GM19099 (cell line): ENCODE results near the gene TMEM135.

Experiments
- POLR2A ChIP-seq: IDR thresholded peaks from 3 replicates; pipeline ENCODE4 v1.6.1; 2011; ENCODE audit warnings: low read depth; ENCODE audit not compliant: insufficient read length; ENCODE audit errors: extremely low read depth

The TMEM135 gene

GRCh38 chr11:87156970-87157369 is 119.2 kb downstream of the TMEM135 start:
- TF ChIP-seq POLR2A = no peak

DNA sequence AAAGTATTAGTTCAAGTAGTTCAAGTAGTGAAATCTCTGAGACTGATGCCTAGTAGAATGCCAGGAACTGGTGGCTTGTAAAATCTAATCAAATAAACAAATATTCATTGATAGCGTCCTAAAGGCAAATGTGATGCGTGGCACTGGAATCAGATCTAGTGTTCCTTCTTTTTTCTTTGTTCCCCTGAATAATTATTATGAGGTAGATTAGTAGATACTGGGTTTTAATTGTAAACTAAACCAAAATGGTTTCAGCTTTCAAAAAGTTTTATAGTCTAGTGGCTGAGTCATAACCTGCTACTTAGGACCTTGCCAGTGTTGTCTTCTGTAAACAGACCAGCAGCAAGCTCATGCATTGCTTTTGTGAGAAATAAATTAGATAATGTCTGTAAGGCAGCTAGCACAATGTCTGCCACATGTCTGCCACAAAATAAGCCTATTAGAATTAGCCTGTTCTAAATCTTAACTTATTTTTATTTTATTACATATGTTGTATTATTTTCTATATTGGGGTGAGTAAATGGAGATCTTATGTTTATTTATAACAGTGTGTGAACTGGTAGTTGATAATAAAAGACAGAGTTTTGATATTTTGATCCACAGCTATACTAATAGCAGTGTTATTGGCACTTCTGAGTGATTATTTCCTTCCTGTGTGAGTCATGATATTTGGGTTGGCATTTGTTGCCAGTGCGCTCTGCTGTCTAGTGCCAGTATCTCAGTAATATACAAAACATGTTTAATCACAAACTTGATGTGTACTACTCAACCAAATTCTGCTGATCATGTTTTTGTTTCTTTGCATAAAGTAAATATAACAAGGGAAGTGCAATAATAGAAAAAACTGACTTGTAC is 135.7 kb downstream of the TMEM135 start:
- TF ChIP-seq POLR2A = no peak

DNA sequence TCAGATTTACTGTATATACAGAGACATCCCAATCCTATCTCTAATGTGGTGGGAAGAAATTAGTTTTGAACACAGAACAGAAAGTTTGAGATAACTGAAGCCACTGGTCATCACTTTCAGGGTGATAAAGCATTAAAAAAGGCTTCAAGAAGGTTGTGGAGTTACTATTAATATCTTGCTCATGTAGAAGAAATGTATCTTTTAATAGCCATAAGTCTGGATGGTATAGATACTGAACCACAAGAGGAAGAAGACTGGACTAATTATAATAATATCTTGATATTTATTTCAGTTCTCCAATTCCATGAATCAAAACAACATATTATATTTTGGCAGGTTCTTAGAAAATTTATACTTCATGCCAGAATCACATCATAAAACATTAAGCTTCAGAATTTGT is 137.1 kb downstream of the TMEM135 start:
- TF ChIP-seq POLR2A = no peak

DNA sequence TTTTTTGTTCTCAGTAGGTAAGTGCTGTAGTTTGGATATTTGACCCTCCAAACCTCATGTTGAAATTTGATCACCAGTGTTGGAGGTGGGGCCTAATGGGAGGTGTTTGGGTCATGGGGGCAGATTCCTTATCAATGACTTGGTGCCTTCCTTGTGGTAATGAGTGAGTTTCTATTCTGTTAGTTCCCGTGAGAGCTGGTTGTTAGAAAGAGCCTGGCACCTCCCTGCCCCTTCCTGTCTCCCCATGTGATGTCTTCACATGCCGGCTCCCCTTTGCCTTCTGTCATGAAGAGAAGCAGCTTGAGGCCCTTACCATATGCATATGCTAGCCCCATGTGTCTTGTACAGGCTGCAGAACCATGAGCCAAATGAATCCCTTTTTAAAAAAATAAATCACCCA is 138.3 kb downstream of the TMEM135 start:
- no peak for TF ChIP-seq POLR2A

DNA sequence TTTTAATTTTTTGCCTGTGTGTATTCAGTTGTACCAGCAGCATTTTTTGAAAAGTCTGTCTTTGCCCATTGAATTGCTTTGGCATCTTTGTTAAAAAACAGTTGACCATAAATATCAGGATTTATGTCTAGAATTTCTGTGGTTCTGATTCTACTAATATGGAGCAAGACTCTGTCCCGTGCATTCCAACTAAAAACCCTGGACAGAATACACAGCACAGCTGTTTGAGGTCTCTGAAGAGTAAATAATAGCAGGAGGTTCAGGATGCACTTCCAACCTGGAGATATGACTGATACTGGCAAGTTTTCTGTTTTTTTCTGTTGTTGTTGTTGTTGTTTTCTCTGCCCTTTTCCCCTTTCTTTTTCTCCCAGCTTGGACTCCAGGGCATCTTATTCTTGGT is 141.9 kb downstream of the TMEM135 start:
- no peak for TF ChIP-seq POLR2A

DNA sequence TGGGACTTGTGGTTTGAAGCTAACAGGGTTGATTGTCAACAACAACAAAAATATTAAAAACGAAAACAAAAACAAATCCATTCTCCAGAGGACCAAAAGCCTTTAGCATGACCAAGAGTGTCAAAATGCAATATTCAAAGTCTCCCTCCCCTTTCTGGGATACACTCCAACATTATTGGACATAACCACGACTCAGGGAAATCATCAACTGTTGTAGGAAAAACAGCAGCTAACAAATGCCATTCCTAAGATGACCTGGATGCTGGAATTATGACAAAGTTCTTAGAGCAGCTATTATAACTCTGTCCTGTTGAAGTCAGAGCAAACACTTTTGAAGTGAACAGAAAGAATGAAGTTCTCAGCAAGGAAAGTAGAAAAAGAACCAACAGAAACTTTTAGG is 143.0 kb downstream of the TMEM135 start:
- no peak for TF ChIP-seq POLR2A

GRCh38 chr11:87181143-87181542 is 143.4 kb downstream of the TMEM135 start:
- TF ChIP-seq POLR2A = no peak

DNA sequence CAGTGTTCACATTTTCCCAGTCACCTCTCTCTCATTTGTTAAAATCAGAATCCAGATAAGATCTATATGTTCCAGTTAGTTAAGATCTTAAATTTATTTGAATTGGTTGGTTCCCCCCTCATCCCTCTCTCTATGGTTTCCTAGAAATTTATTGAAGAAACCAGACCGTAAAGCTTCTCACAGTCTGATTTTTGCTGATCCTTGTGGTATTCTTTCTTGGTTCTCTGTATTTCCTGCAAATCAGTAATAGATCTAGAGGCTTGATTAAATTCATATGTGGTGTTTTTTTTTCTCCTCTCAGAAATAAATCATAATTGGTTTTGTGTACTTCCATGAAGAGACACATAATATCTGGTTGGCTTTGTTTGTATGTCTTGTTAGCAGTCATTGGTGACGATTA is 147.5 kb downstream of the TMEM135 start:
- no peak for TF ChIP-seq POLR2A

- TF ChIP-seq POLR2A = no peak
Measured at GRCh38 chr11:87187076-87187475, 149.3 kb downstream of the TMEM135 start.

- TF ChIP-seq POLR2A = no peak
Measured at GRCh38 chr11:87187930-87188329, 150.2 kb downstream of the TMEM135 start.

GRCh38 chr11:87190071-87190470 is 152.3 kb downstream of the TMEM135 start:
- no peak for TF ChIP-seq POLR2A

GRCh38 chr11:87193756-87194470 is 156.2 kb downstream of the TMEM135 start:
- TF ChIP-seq POLR2A = no peak

DNA sequence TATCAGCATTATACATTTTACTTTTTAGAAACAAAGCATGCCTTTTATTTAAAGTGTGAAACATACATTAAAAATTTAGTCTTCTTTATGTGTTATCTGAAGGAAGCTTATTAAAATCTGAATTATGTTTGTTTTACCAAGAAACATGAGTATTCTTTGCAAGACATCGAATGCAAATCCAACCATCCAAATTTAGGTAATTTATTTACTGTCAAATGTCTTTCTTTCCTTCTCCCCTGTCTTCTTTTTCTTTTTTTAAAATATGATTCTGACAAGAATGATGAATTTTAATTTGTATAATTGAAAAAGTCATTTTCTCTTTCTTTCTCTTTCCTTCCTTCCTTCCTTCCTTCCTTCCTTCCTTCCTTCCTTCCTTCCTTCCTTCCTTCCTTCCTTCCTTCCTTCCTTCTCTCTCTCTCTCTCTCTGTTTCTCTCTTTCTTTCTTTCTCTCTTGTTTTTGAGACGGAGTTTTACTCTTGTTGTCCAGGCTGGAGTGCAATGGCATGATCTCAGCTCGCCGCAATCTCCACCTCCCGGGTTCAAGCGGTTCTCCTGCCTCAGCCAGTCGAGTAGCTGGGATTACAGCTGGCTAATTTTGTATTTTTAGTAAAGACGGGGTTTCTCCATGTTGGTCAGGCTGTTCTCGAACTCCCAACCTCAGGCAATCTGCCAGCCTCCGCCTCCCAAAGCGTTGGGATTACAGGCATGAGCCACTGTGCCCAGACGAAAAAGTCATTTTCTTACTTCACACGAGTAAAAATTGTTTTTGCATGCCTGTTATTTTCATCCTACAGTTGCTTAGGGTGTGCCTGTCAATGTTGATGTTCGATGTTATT is 157.5 kb downstream of the TMEM135 start:
- TF ChIP-seq POLR2A = no peak

DNA sequence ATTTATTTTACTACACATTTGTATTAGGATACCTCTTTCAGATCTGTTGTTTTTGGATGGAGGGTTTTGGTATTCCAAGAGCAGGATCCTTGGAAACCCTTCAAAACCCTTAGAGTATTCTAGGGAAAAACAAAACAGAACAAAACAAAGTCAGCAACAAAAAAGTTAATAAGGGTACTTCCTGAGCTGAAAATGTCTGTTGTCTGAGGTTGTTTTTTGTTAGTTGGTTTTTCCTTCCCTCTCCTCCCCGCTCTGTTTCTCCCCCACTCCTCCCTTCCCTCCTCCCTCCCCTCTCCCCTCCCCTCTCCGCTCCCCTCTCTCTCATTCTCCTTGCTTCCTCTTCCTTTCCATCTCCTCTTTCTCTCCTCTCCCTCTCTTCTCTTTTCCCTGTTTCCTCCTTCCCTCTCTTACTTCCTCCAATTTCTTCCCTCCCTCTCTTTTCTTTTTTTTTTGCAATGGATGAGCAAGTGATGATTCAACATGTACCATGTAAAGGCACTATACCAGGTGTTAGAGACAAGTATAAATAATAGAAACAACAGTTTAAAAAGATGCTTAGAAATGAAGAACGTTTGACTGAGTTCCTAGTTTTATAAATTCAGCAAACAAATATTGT is 160.6 kb downstream of the TMEM135 start:
- no peak for TF ChIP-seq POLR2A

- TF ChIP-seq POLR2A = no peak
Measured at GRCh38 chr11:87201376-87201775, 163.6 kb downstream of the TMEM135 start.
